KOPT-K1 (cell line): ENCODE measurements around the gene SPPL3.
"Not testable (repeated sequence)": the region's sequence is repeated elsewhere in the genome, so short reads cannot be mapped to it uniquely, and the experiment has no call there.

ENCODE experiments used
- H3K27ac ChIP-seq: fragments of 200-600 bp; sonication (generic); 2 replicates; pipeline ENCODE4 v1.5.1; 2016; ENCODE audit warnings: antibody characterized with exemption, mild to moderate bottlenecking, low read depth, low read length; ENCODE audit not compliant: poor library complexity, severe bottlenecking
- H3K36me3 ChIP-seq: fragments of 200-600 bp; sonication (generic); 2 replicates; pipeline ENCODE4 v1.5.1; 2017; ENCODE audit warnings: antibody characterized with exemption, mild to moderate bottlenecking, low read length, moderate library complexity; ENCODE audit not compliant: insufficient read depth
- H3K9me3 ChIP-seq: fragments of 200-600 bp; sonication (generic); 2 replicates; pipeline ENCODE4 v1.5.1; 2017; ENCODE audit warnings: antibody characterized with exemption, low read length, mild to moderate bottlenecking; ENCODE audit not compliant: insufficient read depth, poor library complexity, severe bottlenecking

The SPPL3 gene

GRCh38 chr12:120739031-120739762 lies 165.0 kb downstream of the SPPL3 start:
- Histone ChIP-seq H3K36me3 (peaks cover 18% of the 10 kb centered on the region; the same call in 1 of the 2 replicates), H3K9me3 (no peaks in the 10 kb centered on the region), H3K27ac (no peak overlapping the region)

- Histone ChIP-seq H3K27ac (no peak overlapping the region), H3K9me3 (no peaks in the 10 kb centered on the region), H3K36me3 (peaks cover 20% of the 10 kb centered on the region; the same call in 1 of the 2 replicates)
Observed at GRCh38 chr12:120738252-120739030, 165.7 kb downstream of the SPPL3 start.

GRCh38 chr12:120737557-120738251 lies 166.5 kb downstream of the SPPL3 start:
- peaks cover 20% of the 10 kb centered on the region; the same call in 1 of the 2 replicates for H3K36me3 ChIP-seq
- H3K9me3 ChIP-seq: no peaks in the 10 kb centered on the region
- H3K27ac ChIP-seq: no peak overlapping the region

- no peaks in the 10 kb centered on the region for H3K9me3 ChIP-seq
- H3K27ac ChIP-seq: no peak overlapping the region
- H3K36me3 ChIP-seq: peaks cover 20% of the 10 kb centered on the region; the same call in 1 of the 2 replicates
Observed at GRCh38 chr12:120736404-120737331, 167.5 kb downstream of the SPPL3 start.

GRCh38 chr12:120735181-120735580 lies 169.0 kb downstream of the SPPL3 start:
- Histone ChIP-seq H3K9me3 (no peaks in the 10 kb centered on the region), H3K36me3 (peaks cover 31% of the 10 kb centered on the region; the same call in 1 of the 2 replicates), H3K27ac (no peak overlapping the region)

- no peak overlapping the region for H3K27ac ChIP-seq
- H3K9me3 ChIP-seq: no peaks in the 10 kb centered on the region
- peaks cover 36% of the 10 kb centered on the region for H3K36me3 ChIP-seq
Observed at GRCh38 chr12:120734210-120734609, 169.9 kb downstream of the SPPL3 start.

- Histone ChIP-seq H3K27ac (no peak overlapping the region), H3K36me3 (peaks cover 34% of the 10 kb centered on the region), H3K9me3 (no peaks in the 10 kb centered on the region)
Observed at GRCh38 chr12:120733574-120733973, 170.6 kb downstream of the SPPL3 start.

GRCh38 chr12:120732198-120732597 lies 172.0 kb downstream of the SPPL3 start:
- not testable (repeated sequence) for H3K27ac ChIP-seq, H3K9me3 ChIP-seq
- peaks cover 37% of the 10 kb centered on the region for H3K36me3 ChIP-seq

GRCh38 chr12:120726961-120727360 lies 177.2 kb downstream of the SPPL3 start:
- H3K9me3 ChIP-seq: no peaks in the 10 kb centered on the region
- no peak overlapping the region for H3K27ac ChIP-seq
- peaks cover 62% of the 10 kb centered on the region for H3K36me3 ChIP-seq

- peak overlapping the region; percentile 57 for H3K27ac ChIP-seq
- peaks cover 67% of the 10 kb centered on the region for H3K36me3 ChIP-seq
- H3K9me3 ChIP-seq: no peaks in the 10 kb centered on the region
Observed at GRCh38 chr12:120726510-120726793, 177.7 kb downstream of the SPPL3 start.

GRCh38 chr12:120725659-120726509 lies 178.3 kb downstream of the SPPL3 start, which contains the start of gene ACADS:
TSS of gene ACADS (plus strand) at chr12:120725826. CDS start at chr12:120725886, 60 bp downstream.
- peak within 1 kb of the TSS; percentile 57 for H3K27ac ChIP-seq
- no peaks in the 10 kb centered on the region for H3K9me3 ChIP-seq
- peaks cover 69% of the 10 kb centered on the region for H3K36me3 ChIP-seq

GRCh38 chr12:120725151-120725658 lies 179.0 kb downstream of the SPPL3 start:
- peak overlapping the region; percentile 57 for H3K27ac ChIP-seq
- H3K9me3 ChIP-seq: no peaks in the 10 kb centered on the region
- H3K36me3 ChIP-seq: peaks cover 69% of the 10 kb centered on the region

- H3K27ac ChIP-seq: no peak overlapping the region
- H3K9me3 ChIP-seq: no peaks in the 10 kb centered on the region
- peaks cover 69% of the 10 kb centered on the region for H3K36me3 ChIP-seq
Observed at GRCh38 chr12:120724720-120725119, 179.4 kb downstream of the SPPL3 start.
